NOMO-1 (cell line): Measurements from ENCODE around the gene SPATA33.
"Not testable (repeated sequence)": the region's sequence is repeated elsewhere in the genome, so short reads cannot be mapped to it uniquely, and the experiment has no call there.

Source experiments
- DNase-seq, 2 experiments: peaks; one replicate each; lab custom pipeline; 2025; ENCODE audit not compliant: unreplicated experiment in 2 of 2; lab: John Stamatoyannopoulos, UW

The SPATA33 gene

DNA sequence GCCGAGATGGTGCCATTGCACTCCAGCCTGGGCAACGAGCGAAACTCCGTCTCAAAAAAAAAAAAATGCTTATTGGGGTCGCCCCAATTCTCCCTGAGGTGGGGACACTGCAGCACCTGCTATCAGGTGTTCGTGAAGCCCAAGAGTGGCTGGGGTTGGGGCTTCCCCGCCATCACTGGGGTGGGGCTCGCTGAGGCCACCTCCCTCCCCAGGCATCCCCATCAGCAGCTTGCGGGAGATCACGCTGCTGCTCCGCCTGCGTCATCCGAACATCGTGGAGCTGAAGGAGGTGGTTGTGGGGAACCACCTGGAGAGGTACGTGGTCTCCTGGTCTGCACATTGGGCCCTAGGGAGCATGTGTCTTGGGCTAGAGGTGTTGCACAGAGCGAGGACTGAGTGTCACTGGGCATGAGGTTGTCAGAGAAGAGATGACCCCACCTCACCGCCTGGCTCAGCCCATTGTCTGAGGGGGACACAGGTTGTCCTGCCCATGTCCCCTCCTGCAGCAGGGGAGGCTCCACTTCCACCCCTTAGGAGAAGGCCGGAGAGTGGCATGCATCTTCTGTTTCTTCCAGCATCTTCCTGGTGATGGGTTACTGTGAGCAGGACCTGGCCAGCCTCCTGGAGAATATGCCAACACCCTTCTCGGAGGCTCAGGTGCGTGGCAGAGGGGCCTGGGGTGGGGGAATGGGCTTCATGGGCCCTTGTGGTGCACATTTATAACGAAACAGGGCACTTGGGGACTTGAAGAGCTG, 33.8 kb downstream of the SPATA33 start:
- no peak for DNase-seq

DNA sequence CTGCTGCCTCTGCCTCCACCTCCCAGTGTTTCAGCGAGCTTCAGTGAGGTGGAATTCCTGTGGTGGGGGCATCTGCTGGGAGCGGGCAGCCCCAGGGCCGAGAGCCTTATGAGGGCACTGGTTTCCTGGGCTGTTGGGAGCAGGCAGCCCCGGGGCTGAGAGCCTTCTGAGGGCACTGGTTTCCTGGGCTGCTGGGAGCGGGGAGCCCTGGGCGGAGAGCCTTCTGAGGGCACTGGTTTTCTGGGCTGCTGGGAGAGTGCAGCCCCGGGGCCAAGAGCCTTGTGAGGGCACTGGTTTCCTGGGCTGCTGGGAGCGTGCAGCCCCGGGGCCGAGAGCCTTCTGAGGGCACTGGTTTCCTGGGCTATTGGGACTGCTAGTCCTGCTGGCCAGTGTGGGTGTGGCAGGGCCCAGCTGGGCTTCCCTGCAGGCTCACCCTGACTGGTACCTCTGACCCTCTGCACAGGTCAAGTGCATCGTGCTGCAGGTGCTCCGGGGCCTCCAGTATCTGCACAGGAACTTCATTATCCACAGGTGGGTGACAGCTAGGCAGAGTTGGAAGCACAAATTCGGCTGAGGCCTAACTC, 34.4 kb downstream of the SPATA33 start:
- DNase-seq: no peak

DNA sequence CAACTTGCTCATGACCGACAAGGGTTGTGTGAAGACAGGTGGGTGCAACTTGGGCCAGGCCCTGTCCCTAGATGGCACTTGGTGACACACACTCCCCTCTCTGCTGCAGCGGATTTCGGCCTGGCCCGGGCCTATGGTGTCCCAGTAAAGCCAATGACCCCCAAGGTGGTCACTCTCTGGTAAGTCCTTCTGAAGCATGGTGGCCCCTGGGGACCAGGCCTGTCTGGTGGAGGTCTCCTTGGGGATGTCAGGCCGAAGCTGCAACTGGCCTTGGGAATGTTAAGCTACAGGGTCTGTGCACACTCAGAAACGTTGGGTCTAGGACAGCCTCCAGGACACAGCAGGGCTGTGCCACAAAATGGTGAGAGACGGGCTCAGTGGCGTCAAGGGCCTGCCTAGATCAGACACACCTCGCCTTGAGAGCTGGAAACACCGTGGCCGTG, 35.7 kb downstream of the SPATA33 start:
- no peak for DNase-seq

DNA sequence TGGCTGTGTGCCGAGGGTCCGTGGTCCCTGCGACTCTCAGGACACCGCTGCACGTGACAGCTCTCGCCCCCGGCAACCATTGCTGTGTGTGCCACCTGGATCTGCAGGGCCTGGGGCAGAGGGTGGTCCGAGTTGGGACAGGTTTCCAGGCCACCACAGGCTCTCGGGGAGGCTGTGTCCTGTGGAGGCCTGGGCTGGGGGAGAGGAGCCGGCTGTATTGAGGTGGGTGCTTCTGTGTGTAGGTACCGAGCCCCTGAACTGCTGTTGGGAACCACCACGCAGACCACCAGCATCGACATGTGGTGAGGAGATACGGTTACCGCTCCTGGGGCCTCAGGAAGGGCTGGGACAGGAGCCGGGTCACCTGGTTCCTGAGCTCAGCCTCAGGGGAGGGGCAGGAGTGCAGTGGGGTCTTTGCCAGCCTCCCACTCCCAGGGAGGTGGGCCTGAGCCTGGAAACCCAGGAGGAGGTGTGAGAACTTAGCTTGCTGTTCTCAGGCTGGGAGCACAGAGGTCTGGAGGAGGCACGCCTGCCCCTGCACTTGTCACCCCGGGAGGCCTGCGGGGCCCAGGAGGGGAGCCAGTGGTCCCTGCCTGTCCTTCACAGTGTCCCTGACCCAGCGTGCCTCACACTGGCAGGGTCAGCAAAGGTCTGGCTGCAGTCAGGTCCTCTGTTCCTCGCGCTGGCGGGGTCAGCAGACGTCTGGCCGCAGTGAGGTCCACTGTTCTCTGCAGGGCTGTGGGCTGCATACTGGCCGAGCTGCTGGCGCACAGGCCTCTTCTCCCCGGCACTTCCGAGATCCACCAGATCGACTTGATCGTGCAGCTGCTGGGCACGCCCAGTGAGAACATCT, 36.5 kb downstream of the SPATA33 start:
- no peak for DNase-seq

DNA sequence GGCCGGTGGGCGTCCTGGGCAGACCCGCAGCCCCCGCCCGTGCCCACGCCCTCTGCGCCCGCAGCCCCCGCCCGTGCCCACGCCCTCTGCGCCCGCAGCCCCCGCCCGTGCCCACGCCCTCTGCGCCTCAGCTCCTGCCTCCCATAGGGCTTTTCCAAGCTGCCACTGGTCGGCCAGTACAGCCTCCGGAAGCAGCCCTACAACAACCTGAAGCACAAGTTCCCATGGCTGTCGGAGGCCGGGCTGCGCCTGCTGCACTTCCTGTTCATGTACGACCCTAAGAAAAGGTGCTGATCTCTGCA, 37.1 kb downstream of the SPATA33 start:
- not testable (repeated sequence) for DNase-seq

DNA sequence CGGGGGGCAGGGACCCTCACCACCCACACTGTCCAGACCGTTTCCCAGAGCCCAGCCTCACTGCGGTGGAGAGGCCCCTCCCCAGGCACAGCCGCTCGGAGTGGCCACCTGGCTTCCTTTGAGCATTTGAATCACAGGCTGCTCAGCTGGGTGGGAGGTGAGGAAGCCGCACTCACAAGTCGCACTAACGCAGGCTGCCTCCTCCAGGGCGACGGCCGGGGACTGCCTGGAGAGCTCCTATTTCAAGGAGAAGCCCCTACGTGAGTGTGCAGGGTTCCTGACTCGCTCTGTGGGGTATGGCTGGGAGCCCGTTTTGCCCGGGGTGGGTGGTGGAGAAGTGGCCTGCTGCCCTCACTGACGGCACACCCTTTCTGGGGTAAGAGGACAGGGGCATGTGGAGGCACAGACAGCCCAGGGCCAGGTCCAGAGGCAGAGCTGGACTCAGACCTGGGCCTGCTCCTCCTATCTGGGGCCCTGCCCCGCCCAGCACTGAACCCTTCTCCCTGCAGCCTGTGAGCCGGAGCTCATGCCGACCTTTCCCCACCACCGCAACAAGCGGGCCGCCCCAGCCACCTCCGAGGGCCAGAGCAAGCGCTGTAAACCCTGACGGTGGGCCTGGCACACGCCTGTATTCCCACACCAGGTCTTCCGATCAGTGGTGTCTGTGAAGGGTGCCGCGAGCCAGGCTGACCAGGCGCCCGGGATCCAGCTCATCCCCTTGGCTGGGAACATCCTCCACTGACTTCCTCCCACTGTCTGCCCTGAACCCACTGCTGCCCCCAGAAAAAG, 37.6 kb downstream of the SPATA33 start:
- no peak for DNase-seq

DNA sequence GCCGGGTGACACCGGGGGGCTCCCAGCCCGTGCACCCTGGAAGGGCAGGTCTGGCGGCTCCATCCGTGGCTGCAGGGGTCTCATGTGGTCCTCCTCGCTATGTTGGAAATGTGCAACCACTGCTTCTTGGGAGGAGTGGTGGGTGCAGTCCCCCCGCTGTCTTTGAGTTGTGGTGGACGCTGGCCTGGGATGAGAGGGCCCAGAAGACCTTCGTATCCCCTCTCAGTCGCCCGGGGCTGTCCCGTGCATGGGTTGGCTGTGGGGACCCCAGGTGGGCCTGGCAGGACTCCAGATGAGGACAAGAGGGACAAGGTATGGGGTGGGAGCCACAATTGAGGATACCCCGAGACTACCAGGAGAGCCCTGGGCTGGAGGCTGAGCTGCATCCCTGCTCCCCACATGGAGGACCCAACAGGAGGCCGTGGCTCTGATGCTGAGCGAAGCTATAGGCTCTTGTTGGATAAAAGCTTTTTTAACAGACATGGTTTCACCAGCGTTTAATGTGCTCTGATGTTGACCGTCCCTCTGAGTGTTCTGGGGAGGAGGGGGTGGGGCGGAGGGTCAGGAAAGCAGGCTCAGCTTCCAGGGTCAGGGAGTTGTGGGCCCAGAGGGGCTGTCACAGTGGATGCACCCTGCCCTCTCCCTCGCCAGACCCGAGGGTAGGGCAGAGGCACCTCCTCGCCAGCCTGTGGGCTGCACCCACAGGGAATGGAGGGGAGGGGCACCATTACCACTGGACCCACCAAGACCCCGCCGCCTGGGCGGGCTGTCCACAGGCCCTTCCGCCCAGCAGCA, 38.4 kb downstream of the SPATA33 start:
- DNase-seq: no peak

DNA sequence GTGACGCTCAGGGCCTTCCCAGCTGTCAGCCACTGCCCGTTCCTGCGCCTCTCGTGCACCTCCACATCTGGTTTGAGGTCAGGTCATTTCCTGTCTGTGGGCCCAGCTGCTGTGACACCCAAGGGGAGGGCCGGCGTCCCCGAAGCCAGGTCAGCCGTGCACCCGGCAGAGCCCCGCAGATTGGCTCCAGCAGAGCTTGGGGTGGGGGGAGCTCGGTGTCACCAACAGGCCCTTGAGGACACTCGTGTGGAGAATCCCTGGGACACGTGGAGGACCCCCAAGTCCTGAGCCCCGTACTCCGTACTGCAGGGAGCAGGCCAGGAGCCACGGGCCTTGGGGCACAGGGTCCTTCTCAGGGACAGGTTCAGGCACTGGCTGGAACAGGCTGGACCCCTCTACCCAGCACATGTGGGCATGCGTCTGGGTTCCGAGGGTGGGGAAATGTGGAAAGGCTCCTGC, 39.1 kb downstream of the SPATA33 start:
- no peak for DNase-seq

DNA sequence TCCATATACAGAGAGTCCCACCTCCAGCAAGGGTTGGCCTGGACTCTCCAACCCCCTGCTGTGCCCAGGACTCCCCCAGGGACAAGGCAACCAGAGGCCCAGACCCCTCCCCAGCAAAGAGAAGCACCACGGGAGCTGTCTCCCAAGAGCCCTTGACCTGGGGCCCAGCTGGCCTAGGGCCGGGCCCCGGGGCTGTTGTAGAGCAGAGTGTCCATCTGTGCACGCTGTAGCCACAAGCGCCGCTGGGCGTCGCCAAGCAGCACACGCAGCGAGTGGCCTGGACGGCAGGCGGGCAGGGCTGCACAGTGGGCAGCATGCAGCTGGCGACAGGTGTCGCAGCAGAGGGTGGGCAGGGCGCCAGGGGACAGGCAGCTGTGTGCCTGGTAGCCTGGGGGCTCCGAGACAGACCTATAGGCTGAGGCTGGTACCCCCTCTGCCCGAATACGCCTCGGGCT, 39.6 kb downstream of the SPATA33 start:
- DNase-seq: no peak

DNA sequence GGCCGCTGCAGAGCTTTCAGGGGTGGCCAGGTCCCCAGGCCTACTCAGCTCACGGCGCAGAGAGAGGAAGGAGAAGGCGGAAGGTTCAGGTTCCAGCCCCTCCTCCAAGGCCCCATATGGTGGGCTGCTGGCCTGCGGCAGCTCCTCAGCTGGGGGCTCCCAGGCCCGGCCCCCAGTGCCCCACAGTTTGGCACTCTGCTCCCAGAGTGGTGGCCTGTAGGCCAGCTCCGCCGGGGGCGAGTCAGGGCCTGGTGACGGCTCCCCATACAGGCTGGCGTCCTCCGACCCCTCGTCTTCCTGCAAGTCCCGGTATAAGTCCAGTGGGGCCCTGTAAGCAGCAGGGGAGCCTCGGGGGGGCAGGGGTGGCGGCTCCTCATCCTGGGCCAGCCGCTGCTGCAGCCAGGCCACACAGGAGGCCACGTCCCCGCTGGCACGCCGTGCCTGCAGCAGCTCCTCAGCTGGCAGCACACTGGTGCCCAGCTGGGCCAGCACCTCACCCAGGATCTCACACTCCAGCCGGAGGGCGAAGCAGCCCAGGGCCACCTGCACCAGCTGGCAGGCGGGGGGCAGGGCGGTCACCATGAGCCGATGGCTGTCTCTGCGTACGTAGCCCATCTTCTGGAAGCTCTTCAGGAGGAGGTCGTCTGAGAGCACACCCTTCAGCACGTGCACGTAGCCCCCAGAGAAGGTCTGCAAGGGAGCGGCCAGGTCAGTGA, 40.1 kb downstream of the SPATA33 start:
- no peak for DNase-seq

DNA sequence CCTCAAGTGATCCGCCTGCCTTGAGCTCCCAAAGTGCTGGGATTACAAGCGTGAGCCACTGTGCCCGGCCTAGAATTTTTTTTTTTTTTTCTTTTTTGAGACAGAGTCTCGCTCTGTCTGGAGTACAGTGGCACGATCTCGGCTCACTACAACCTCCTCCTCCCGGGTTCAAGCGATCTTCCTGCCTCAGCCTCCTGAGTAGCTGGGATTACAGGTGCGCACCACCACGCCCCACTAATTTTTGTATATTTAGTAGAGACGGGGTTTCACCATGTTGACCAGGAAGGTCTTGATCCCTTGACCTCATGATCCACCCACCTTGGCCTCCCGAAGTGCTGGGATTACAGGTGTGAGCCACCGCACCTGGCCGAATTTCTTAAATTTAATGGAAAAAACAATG, 41.1 kb downstream of the SPATA33 start:
- DNase-seq: not testable (repeated sequence)

DNA sequence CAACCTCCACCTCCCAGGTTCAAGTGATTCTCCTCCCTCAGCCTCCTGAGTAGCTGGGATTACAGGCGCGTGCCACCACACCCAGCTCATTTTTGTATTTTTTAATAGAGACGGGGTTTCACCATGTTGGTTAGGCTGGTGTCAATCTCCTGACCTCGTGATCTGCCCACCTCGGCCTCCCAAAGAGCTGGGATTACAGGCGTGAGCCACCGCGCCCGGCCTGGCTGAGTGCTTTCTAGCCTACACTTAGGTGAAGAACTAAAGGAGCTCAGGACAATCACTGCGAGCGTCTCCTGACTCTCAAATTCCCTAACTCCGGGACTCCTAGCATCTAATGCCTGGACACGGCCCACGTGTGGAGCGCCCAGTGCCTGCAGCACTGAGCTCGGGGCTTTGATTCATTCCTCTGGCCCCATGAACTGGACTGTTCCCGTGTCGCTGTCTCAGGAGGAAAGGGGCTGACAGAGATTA, 42.0 kb downstream of the SPATA33 start:
- not testable (repeated sequence) for DNase-seq

DNA sequence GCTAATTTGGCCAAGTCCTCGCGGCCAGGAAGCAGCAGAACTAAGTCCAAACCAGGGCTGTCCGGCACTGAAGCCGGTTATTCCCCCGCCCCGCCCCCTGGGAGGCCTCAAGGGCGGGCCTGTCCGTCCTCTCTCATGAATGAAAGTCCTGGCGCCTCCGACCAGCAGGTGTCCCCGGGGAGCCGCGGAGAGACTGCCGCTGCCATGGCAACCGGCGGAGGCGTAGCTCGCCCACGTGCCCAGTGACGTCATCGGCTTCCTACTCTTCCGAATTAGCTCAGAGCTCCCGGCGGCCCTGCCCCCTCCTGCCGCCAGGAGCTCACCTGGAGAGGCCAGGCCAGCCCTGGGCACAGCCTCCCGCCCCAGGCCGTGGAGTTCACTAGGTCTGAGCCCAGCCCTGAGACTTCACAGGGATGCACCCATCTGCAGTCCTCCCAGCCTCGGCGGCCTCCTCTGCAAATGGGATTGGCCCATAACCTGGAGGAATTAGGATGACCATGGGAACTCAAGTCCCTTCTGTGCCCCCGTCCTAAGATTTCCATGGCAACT, 42.5 kb downstream of the SPATA33 start:
- peak; percentile 95 to 96 for DNase-seq

DNA sequence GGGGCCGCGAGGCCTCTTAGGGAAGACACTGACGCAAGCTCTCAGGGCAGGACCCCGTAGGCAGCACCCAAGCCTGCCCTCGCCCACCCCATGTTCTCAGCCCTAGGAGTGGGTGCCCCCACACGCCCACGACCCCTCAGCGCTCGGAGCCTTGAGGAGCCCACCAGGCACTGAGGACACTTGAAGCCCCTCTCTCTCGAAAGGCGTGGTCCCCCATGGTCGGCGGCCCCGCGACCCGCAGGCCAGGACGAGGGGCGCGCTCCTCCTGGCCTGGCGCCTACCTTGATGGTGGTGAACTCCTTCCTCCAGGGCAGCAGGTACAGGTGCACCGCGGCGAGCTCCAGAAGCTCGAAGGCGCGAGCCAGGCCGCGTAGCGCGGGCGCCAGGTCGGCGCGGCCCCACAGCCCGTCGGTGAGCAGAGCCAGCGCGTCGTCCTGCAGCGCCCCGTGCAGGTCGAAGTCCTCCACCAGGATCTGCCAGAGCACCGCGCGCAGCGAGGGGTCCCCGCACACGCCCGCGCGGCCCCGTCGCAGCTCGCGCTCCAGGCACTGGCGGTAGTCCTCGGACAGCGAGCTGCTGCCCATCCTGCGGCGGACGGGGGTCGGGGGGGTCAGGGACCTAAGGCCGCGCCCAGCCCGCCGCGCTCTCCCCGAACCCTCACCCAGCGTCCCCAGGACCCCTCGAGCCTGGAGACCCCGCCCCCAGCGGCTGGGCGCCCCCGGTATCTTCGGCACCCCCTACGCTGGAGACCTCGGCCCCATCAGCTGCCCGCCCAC, 43.2 kb downstream of the SPATA33 start:
- peak; percentile 36 to 45 for DNase-seq

DNA sequence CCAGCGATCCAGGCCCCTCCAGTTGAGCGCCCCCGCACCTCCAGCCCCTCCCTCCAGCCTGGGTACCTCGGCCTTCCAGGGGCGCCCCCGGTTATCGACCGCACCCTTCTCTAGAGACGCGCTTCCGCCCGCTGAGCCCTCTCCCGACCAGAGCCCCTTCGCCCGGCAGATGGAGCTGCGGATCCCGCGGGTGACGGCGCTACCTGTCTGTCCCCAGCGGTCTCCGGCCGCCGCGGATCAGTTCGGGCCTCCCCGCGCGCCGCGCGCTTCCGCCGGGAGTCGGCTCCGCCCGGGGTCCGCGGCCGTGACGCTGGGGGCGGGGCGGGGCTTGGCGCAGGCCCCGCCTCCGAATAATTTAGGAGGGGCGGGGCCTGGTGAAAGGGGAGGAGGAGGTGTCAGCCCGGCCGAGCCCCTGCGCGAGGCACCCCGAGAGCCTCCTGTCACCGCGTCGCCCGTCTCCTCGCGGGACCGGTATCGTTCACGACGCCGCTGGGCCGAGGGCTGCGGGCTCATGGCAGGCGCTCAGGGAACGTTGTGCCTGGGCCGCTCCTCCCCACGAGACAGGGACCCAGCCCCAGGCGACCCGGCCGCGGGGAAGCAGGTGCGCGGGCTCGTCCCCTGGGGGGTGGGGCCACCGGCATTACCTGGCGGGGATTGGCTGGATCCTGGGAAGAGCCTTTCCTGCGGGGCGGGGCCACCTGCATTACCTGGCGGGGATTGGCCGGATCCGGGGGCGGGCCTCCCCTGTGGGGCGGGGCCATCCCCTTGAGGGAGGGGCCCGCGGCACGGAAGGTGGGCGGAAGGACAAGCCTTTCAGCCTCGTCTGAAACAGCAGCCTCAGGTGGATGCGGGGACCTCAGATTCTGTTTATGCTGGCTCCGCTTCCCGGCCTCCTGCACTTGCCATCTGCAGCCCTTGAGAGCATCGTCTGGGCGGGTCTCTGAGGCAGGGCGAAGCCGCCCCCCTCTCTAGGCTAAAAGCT, 44.1 kb downstream of the SPATA33 start, which contains the start of gene SPATA2L:
Gene SPATA2L (minus strand): TSS at position 281 of the 982 bp plus-strand sequence. CDS start 473 bp downstream, outside the sequence.
- peak; percentile 88 to 93 for DNase-seq

DNA sequence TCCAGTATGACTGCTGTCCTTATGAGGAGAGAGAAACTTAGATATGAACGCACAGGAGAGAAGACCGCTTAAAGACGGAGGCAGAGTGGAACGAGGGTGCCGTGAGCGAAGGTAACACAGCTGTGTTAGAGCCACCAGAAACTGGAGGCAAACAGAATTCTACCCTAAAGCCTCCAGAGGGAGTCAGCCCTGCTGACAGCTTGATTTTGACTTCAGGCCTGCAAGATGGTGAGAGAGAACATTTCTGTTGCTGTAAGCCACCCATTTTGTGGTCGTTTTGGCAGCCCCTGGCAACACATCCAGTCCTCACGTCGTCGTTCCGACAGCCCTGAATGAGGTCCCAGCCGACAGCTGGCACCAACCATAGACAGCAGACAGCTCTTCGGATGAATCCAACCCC, 46.6 kb downstream of the SPATA33 start:
- no peak for DNase-seq

DNA sequence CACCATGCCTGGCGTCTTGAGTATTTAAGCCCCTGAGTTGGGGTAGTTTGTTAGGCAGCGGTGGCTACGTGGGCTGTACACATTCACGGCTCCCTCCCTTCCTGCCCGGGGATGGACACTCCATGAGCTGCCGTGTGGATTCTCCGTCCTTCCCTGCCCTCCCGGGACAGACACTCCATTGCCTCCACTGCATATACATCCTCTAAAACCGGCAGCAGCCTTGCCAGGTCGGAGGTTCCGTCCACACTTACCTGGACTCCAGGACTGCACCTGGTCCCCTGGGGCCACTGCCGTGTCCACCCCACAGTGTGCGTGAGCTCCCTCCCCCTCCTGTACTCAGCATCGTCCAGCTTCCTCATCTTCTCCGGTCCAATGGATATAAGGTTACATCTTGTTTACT, 47.4 kb downstream of the SPATA33 start:
- DNase-seq: no peak
